H1 (cell line): ENCODE data around the gene DPH1. TPM values are rescaled to one million over a fixed set of nuclear protein-coding genes. Genes with fewer than 3 reads are reported as not detected.

Experiments used
- CHD7 ChIP-seq: fragments of 300-600 bp; sonication (generic); IDR thresholded peaks from 2 replicates; pipeline ENCODE4 v1.7.1; 2012; ENCODE audit warnings: low read length, moderate library complexity, mild to moderate bottlenecking, inconsistent platforms; ENCODE audit not compliant: insufficient replicate concordance
- CTCF ChIP-seq, 3 experiments: IDR thresholded peaks; 1 replicate in 2 of 3; 2 replicates in 1 of 3; pipeline versions ENCODE4 v1.5.1 to v1.6.1; 2011; ENCODE audit warnings: low read length in 3 of 3, mild to moderate bottlenecking in 3 of 3, inconsistent platforms in 2 of 3, low read depth in 1 of 3, moderate library complexity in 1 of 3; ENCODE audit not compliant: insufficient read depth in 1 of 3; ENCODE audit errors: control extremely low read depth in 1 of 3
- E2F6 ChIP-seq: IDR thresholded peaks from 2 replicates; pipeline ENCODE4 v1.6.1; 2012; ENCODE audit warnings: inconsistent platforms
- MAX ChIP-seq: IDR thresholded peaks from 2 replicates; pipeline ENCODE4 v1.6.1; 2012; ENCODE audit warnings: inconsistent platforms
- SUZ12 ChIP-seq: fragments of 200-600 bp; sonication (generic); IDR thresholded peaks from 2 replicates; pipeline ENCODE4 v1.6.1; 2012; ENCODE audit warnings: mild to moderate bottlenecking, inconsistent platforms, low read length, moderate library complexity, mixed read lengths
- TCF12 ChIP-seq: IDR thresholded peaks from 2 replicates; pipeline ENCODE4 v1.6.1; 2011; ENCODE audit warnings: low read depth, mild to moderate bottlenecking, low read length
- polyA plus RNA-seq, 7 experiments: library from polyadenylated mRNA; depleted of rRNA in 3 of 7; stranded (reverse) in 5 of 7; unstranded in 2 of 7; fragments of >200 nt in 5 of 7; fragments of 200-250 nt in 2 of 7; gene quantifications; 1 replicate in 5 of 7; 2 replicates in 1 of 7; 4 replicates in 1 of 7; pipeline versions ENCODE4 v1.2.1 to v1.2.3, GENCODE V29; 2011 to 2013; ENCODE audit warnings: missing spikeins in 2 of 7, mixed read lengths in 2 of 7
- total RNA-seq: library from RNA; stranded (reverse); fragmentation: NEBNext Ultra II Directional; extraction: Animal tissue kit (Norgen Biotek cat#: 25700); gene quantifications from 2 replicates; pipeline ENCODE4 v1.2.1, GENCODE V29; 2021

Gene DPH1
- total and polyA plus RNA-seq, 2 of the 8 experiments (the other 6 are each of a cell fraction or from before 2014, with no cell fraction given), result 24.9 to 30.0 TPM

GRCh38 chr17:2064980-2065785 lies 35.2 kb downstream of the DPH1 start (continued):
- TF ChIP-seq CHD7, result no peak
- no peak for TF ChIP-seq TCF12
- TF ChIP-seq E2F6, result no peak
- TF ChIP-seq CTCF (IDR thresholded peaks at IDR 0.05; ENCODE audit: control extremely low read depth in 1 of 3, insufficient read depth in 1 of 3, low read depth in 1 of 3, low read length in 3 of 3), result peak; percentile 70 to 91 (median 90)
- TF ChIP-seq SUZ12, result no peak
- peak; percentile 47; the same call in 1 of the 2 replicates for TF ChIP-seq MAX
